Cardiac muscle cell (in vitro differentiated cells and primary cell): ENCODE results near the gene EFL1. TPM values are rescaled to one million over a fixed set of nuclear protein-coding genes. Genes with fewer than 3 reads are reported as not detected.

Experiments used
- DNase-seq, 2 donors: peaks; one replicate each; pipeline versions ENCODE4 v3.0.0 to v3.0.0-alpha.2; 2010 to 2017; ENCODE audit warnings: low read depth in 1 of 2, low spot score in 1 of 2
- H3K27ac ChIP-seq: fragments of 200-600 bp; sonication (generic); 2 replicates; pipeline ENCODE4 v1.5.1; 2016
- H3K27me3 ChIP-seq: fragments of 200-600 bp; sonication (generic); 2 replicates; pipeline ENCODE4 v1.6.0; 2016; ENCODE audit warnings: control low read depth
- H3K36me3 ChIP-seq: fragments of 200-600 bp; sonication (generic); 2 replicates; pipeline ENCODE4 v1.5.1; 2016; ENCODE audit warnings: control low read depth
- H3K4me1 ChIP-seq: fragments of 200-600 bp; sonication (generic); 2 replicates; pipeline ENCODE4 v1.8.1; 2017; ENCODE audit warnings: low read depth, mild to moderate bottlenecking, mixed run types
- H3K4me3 ChIP-seq: fragments of 200-600 bp; sonication (generic); 2 replicates; pipeline ENCODE4 v1.5.1; 2016; ENCODE audit warnings: mild to moderate bottlenecking
- H3K9me3 ChIP-seq: fragments of 200-600 bp; sonication (generic); 2 replicates; pipeline ENCODE4 v1.5.1; 2017; ENCODE audit warnings: low read depth, mild to moderate bottlenecking, control low read depth
- CTCF ChIP-seq: IDR thresholded peaks from 2 replicates; pipeline ENCODE4 v1.5.1; 2012; ENCODE audit warnings: low read depth, mild to moderate bottlenecking, low read length
- polyA plus RNA-seq: library from polyadenylated mRNA; unstranded; fragments of >200 nt; fragmentation: Nextera tagmentation; extraction: Ambion mirVana; gene quantifications from 2 replicates; pipeline ENCODE4 v1.2.1, GENCODE V29; 2016
- total RNA-seq: library from RNA; depleted of rRNA; stranded (reverse); fragments of >200 nt; gene quantifications from 2 replicates; pipeline ENCODE4 v1.2.3, GENCODE V29; 2016

Gene EFL1
- total and polyA plus RNA-seq, 2 experiments from 2014 or later = 46.7 to 54.8 TPM

- Histone ChIP-seq H3K27ac (no peak overlapping the region), H3K27me3 (no peaks in the 10 kb centered on the region), H3K4me3 (no peak overlapping the region), H3K36me3 (no peaks in the 10 kb centered on the region), H3K4me1 (no peaks in the 10 kb centered on the region), H3K9me3 (no peaks in the 10 kb centered on the region)
- TF ChIP-seq CTCF = no peak
- peak in 1 of 2 donors; percentile 61 for DNase-seq
Measured at GRCh38 chr15:82105451-82106215, 156.9 kb downstream of the EFL1 start.

GRCh38 chr15:82103468-82103867 is 159.1 kb downstream of the EFL1 start:
- H3K4me3 ChIP-seq = no peak overlapping the region
- H3K4me1 ChIP-seq = no peaks in the 10 kb centered on the region
- H3K27me3 ChIP-seq = no peaks in the 10 kb centered on the region
- no peaks in the 10 kb centered on the region for H3K9me3 ChIP-seq
- H3K27ac ChIP-seq = no peak overlapping the region
- no peak for TF ChIP-seq CTCF
- no peak for DNase-seq
- H3K36me3 ChIP-seq = no peaks in the 10 kb centered on the region

- H3K4me1 ChIP-seq = no peaks in the 10 kb centered on the region
- H3K4me3 ChIP-seq = no peak overlapping the region
- H3K27me3 ChIP-seq = no peaks in the 10 kb centered on the region
- H3K9me3 ChIP-seq = no peaks in the 10 kb centered on the region
- H3K36me3 ChIP-seq = no peaks in the 10 kb centered on the region
- no peak for TF ChIP-seq CTCF
- peak; percentile 26 to 39 for DNase-seq
- no peak overlapping the region for H3K27ac ChIP-seq
Measured at GRCh38 chr15:82100111-82100929, 162.2 kb downstream of the EFL1 start.

- no peaks in the 10 kb centered on the region for H3K9me3 ChIP-seq
- no peaks in the 10 kb centered on the region for H3K36me3 ChIP-seq
- H3K4me3 ChIP-seq = no peak overlapping the region
- no peaks in the 10 kb centered on the region for H3K27me3 ChIP-seq
- DNase-seq = no peak
- no peak for TF ChIP-seq CTCF
- H3K27ac ChIP-seq = no peak overlapping the region
- H3K4me1 ChIP-seq = no peaks in the 10 kb centered on the region
Measured at GRCh38 chr15:82098674-82099073, 163.9 kb downstream of the EFL1 start.

GRCh38 chr15:82095803-82096202 is 166.7 kb downstream of the EFL1 start:
- Histone ChIP-seq H3K27ac (no peak overlapping the region), H3K4me1 (no peaks in the 10 kb centered on the region), H3K4me3 (no peak overlapping the region), H3K27me3 (no peaks in the 10 kb centered on the region), H3K9me3 (no peaks in the 10 kb centered on the region), H3K36me3 (no peaks in the 10 kb centered on the region)
- TF ChIP-seq CTCF = no peak
- no peak for DNase-seq
